Memory B cell (primary cell): ENCODE data around the gene PTK6.
"Not testable (repeated sequence)": the region's sequence is repeated elsewhere in the genome, so short reads cannot be mapped to it uniquely, and the experiment has no call there.

Experiments used
- ATAC-seq: fragments of 150-1000 bp; cut with Tn5 transposase; 2 replicates; pipeline ENCODE4 v1.10.0; 2021; ENCODE audit warnings: low read depth, mild to moderate bottlenecking, moderate library complexity
- DNase-seq, 2 donors: peaks; one replicate each; pipeline ENCODE4 v3.0.0; 2022; ENCODE audit warnings: low spot score in 2 of 2
- H3K27ac Mint-ChIP-seq: one replicate; pipeline ENCODE4 v1.8.0; 2022; ENCODE audit warnings: mild to moderate bottlenecking, moderate library complexity, mixed read lengths
- H3K27me3 Mint-ChIP-seq: one replicate; pipeline ENCODE4 v1.8.0; 2022; ENCODE audit warnings: mixed read lengths
- H3K36me3 Mint-ChIP-seq: one replicate; pipeline ENCODE4 v1.8.0; 2022; ENCODE audit warnings: mild to moderate bottlenecking, mixed read lengths
- H3K4me1 Mint-ChIP-seq: one replicate; pipeline ENCODE4 v1.8.0; 2022; ENCODE audit warnings: mixed read lengths
- H3K4me3 Mint-ChIP-seq: one replicate; pipeline ENCODE4 v1.8.0; 2022; ENCODE audit warnings: mild to moderate bottlenecking, moderate library complexity, mixed read lengths
- H3K9me3 Mint-ChIP-seq: one replicate; pipeline ENCODE4 v1.8.0; 2022; ENCODE audit warnings: mixed read lengths

Gene PTK6

GRCh38 chr20:63517376-63518309, 19.5 kb downstream of the PTK6 start:
- peaks cover 4% of the 10 kb centered on the region for H3K9me3 Mint-ChIP-seq
- ATAC-seq: no peak
- peaks cover 1% of the 10 kb centered on the region for H3K27me3 Mint-ChIP-seq
- no peak for DNase-seq
- H3K4me1 Mint-ChIP-seq: peaks cover 5% of the 10 kb centered on the region
- no peak overlapping the region for H3K4me3 Mint-ChIP-seq
- peaks cover 5% of the 10 kb centered on the region for H3K36me3 Mint-ChIP-seq
- H3K27ac Mint-ChIP-seq: no peak overlapping the region

GRCh38 chr20:63514520-63514919, 22.7 kb downstream of the PTK6 start:
- H3K36me3 Mint-ChIP-seq, DNase-seq, H3K9me3 Mint-ChIP-seq, H3K4me1 Mint-ChIP-seq, H3K27ac Mint-ChIP-seq, H3K4me3 Mint-ChIP-seq, H3K27me3 Mint-ChIP-seq: not testable (repeated sequence)
- ATAC-seq: peak; percentile 49

- Mint-ChIP-seq H3K27me3 (peaks cover 9% of the 10 kb centered on the region), H3K36me3 (no peaks in the 10 kb centered on the region), H3K4me1 (no peaks in the 10 kb centered on the region), H3K9me3 (peaks cover 4% of the 10 kb centered on the region), H3K27ac (no peak overlapping the region), H3K4me3 (no peak overlapping the region)
- DNase-seq (no peak), ATAC-seq (no peak)
Measured at GRCh38 chr20:63513207-63513606, 24.0 kb downstream of the PTK6 start.

- DNase-seq: no peak
- Mint-ChIP-seq H3K4me3 (no peak overlapping the region), H3K27me3 (peaks cover 17% of the 10 kb centered on the region), H3K9me3 (peaks cover 3% of the 10 kb centered on the region), H3K36me3 (peaks cover 2% of the 10 kb centered on the region), H3K27ac (no peak overlapping the region), H3K4me1 (no peaks in the 10 kb centered on the region)
- no peak for ATAC-seq
Measured at GRCh38 chr20:63509088-63509564, 28.1 kb downstream of the PTK6 start.

GRCh38 chr20:63508072-63508768, 29.0 kb downstream of the PTK6 start:
- peaks cover 2% of the 10 kb centered on the region for H3K36me3 Mint-ChIP-seq
- no peak overlapping the region for H3K27ac Mint-ChIP-seq
- no peak overlapping the region for H3K4me3 Mint-ChIP-seq
- peaks cover 17% of the 10 kb centered on the region for H3K27me3 Mint-ChIP-seq
- H3K4me1 Mint-ChIP-seq: no peaks in the 10 kb centered on the region
- ATAC-seq: no peak
- DNase-seq: no peak
- peaks cover 4% of the 10 kb centered on the region for H3K9me3 Mint-ChIP-seq

- H3K4me3 Mint-ChIP-seq: no peak overlapping the region
- peaks cover 2% of the 10 kb centered on the region for H3K36me3 Mint-ChIP-seq
- H3K27ac Mint-ChIP-seq: no peak overlapping the region
- no peaks in the 10 kb centered on the region for H3K4me1 Mint-ChIP-seq
- H3K9me3 Mint-ChIP-seq: peaks cover 4% of the 10 kb centered on the region
- H3K27me3 Mint-ChIP-seq: peaks cover 17% of the 10 kb centered on the region
- DNase-seq: no peak
- no peak for ATAC-seq
Measured at GRCh38 chr20:63507083-63507743, 30.0 kb downstream of the PTK6 start.

GRCh38 chr20:63505723-63506122, 31.5 kb downstream of the PTK6 start:
- Mint-ChIP-seq H3K4me1 (no peaks in the 10 kb centered on the region), H3K36me3 (peaks cover 2% of the 10 kb centered on the region), H3K27me3 (peaks cover 15% of the 10 kb centered on the region), H3K27ac (no peak overlapping the region), H3K9me3 (peaks cover 4% of the 10 kb centered on the region), H3K4me3 (no peak overlapping the region)
- ATAC-seq (no peak), DNase-seq (no peak)

GRCh38 chr20:63505281-63505680, 31.9 kb downstream of the PTK6 start:
- H3K27ac Mint-ChIP-seq: no peak overlapping the region
- ATAC-seq (no peak), DNase-seq (no peak)
- H3K27me3 Mint-ChIP-seq: peaks cover 15% of the 10 kb centered on the region
- H3K4me3 Mint-ChIP-seq: no peak overlapping the region
- H3K36me3 Mint-ChIP-seq: peaks cover 2% of the 10 kb centered on the region
- no peaks in the 10 kb centered on the region for H3K4me1 Mint-ChIP-seq
- peaks cover 4% of the 10 kb centered on the region for H3K9me3 Mint-ChIP-seq

- Mint-ChIP-seq H3K4me1 (no peaks in the 10 kb centered on the region), H3K36me3 (peaks cover 2% of the 10 kb centered on the region), H3K27me3 (peaks cover 15% of the 10 kb centered on the region), H3K9me3 (peaks cover 4% of the 10 kb centered on the region), H3K4me3 (no peak overlapping the region), H3K27ac (no peak overlapping the region)
- DNase-seq (no peak), ATAC-seq (no peak)
Measured at GRCh38 chr20:63504642-63505041, 32.5 kb downstream of the PTK6 start.

- H3K4me3 Mint-ChIP-seq: no peak overlapping the region
- peaks cover 2% of the 10 kb centered on the region for H3K36me3 Mint-ChIP-seq
- no peaks in the 10 kb centered on the region for H3K4me1 Mint-ChIP-seq
- peaks cover 9% of the 10 kb centered on the region for H3K27me3 Mint-ChIP-seq
- ATAC-seq: no peak
- no peak overlapping the region for H3K27ac Mint-ChIP-seq
- H3K9me3 Mint-ChIP-seq: peaks cover 4% of the 10 kb centered on the region
- no peak for DNase-seq
Measured at GRCh38 chr20:63503524-63503923, 33.7 kb downstream of the PTK6 start.

GRCh38 chr20:63502671-63503172, 34.5 kb downstream of the PTK6 start:
- ATAC-seq (no peak), DNase-seq (no peak)
- H3K27ac Mint-ChIP-seq: no peak overlapping the region
- no peak overlapping the region for H3K4me3 Mint-ChIP-seq
- H3K27me3 Mint-ChIP-seq: peaks cover 4% of the 10 kb centered on the region
- H3K9me3 Mint-ChIP-seq: peaks cover 4% of the 10 kb centered on the region
- H3K36me3 Mint-ChIP-seq: peaks cover 2% of the 10 kb centered on the region
- H3K4me1 Mint-ChIP-seq: no peaks in the 10 kb centered on the region

GRCh38 chr20:63501818-63502670, 35.1 kb downstream of the PTK6 start:
- peak; percentile 38 for ATAC-seq
- Mint-ChIP-seq H3K27ac (no peak overlapping the region), H3K4me3 (no peak overlapping the region), H3K27me3 (peaks cover 7% of the 10 kb centered on the region), H3K4me1 (no peaks in the 10 kb centered on the region), H3K9me3 (peaks cover 4% of the 10 kb centered on the region), H3K36me3 (peaks cover 2% of the 10 kb centered on the region)
- no peak for DNase-seq
